Sigmoid colon (tissue), 7 donors: ENCODE data around the gene MIOX. TPM values are rescaled to one million over a fixed set of nuclear protein-coding genes. Genes with fewer than 3 reads are reported as not detected.

Experiments used
- DNase-seq: peaks from one replicate; pipeline ENCODE4 v3.0.0-alpha.2; 2019
- H3K27ac ChIP-seq, 4 donors: fragments of 200-600 bp; sonication (generic); one replicate each; pipeline ENCODE4 v1.5.1; 2016 to 2019; ENCODE audit warnings: mild to moderate bottlenecking in 1 of 4
- H3K27me3 ChIP-seq, 3 donors: fragments of 200-600 bp; sonication (generic); one replicate each; pipeline ENCODE4 v1.5.1; 2019; ENCODE audit warnings: mild to moderate bottlenecking in 1 of 3
- H3K36me3 ChIP-seq, 4 donors: fragments of 200-600 bp; sonication (generic); one replicate each; pipeline ENCODE4 v1.5.1; 2016 to 2019
- H3K4me1 ChIP-seq, 4 donors: fragments of 200-600 bp; sonication (generic); one replicate each; pipeline ENCODE4 v1.5.1; 2017 to 2019
- H3K4me3 ChIP-seq, 4 donors: fragments of 200-600 bp; sonication (generic); one replicate each; pipeline ENCODE4 v1.5.1; 2017 to 2019; ENCODE audit warnings: mild to moderate bottlenecking in 2 of 4, moderate library complexity in 1 of 4
- H3K9me3 ChIP-seq, 4 donors: fragments of 200-600 bp in 3 of 4; sonication (generic) in 3 of 4; one replicate each; pipeline versions ENCODE4 v1.5.1 to v1.6.1; 2013 to 2019
- CTCF ChIP-seq, 4 experiments: fragments of 450-650 bp in 3 of 4; fragments of 200-600 bp in 1 of 4; IDR thresholded peaks; one replicate each; pipeline ENCODE4 v1.5.1; 2016 to 2019; ENCODE audit warnings: antibody characterized with exemption in 4 of 4, mild to moderate bottlenecking in 3 of 4, moderate library complexity in 2 of 4
- EP300 ChIP-seq, 4 donors: sonication (generic); formaldehyde crosslinking; IDR thresholded peaks; one replicate each; pipeline ENCODE4 v1.6.1; 2017; ENCODE audit warnings: antibody characterized with exemption in 4 of 4
- POLR2A ChIP-seq, 2 donors: fragments of 450-650 bp; IDR thresholded peaks; one replicate each; pipeline ENCODE4 v1.6.1; 2016; ENCODE audit warnings: antibody characterized with exemption in 2 of 2, mild to moderate bottlenecking in 2 of 2, moderate library complexity in 2 of 2
- POLR2AphosphoS5 ChIP-seq, 4 donors: sonication (generic); formaldehyde crosslinking; IDR thresholded peaks; one replicate each; pipeline ENCODE4 v1.6.1; 2017; ENCODE audit warnings: antibody characterized with exemption in 4 of 4
- WGBS, 2 donors: extraction: QIAGEN DNeasy Blood & Tissue Kit; methylation state at CpG; one replicate each; pipeline ENCODE4 v1.1.7; 2013; 5-methylcytosine and 5-hydroxymethylcytosine counted together
- intact Hi-C: fragments of 100-400 bp; cut with DNase I; formaldehyde crosslinking; loops from one replicate; pipeline ENCODE4 v1.15.1; 2023
- polyA plus RNA-seq, 3 donors: library from polyadenylated mRNA; stranded (reverse); fragments of 200-250 nt; gene quantifications; one replicate each; pipeline ENCODE4 v1.2.3, GENCODE V29; 2013
- total RNA-seq, 4 donors: library from RNA; depleted of rRNA; stranded (reverse); fragments of >200 nt; gene quantifications; one replicate each; pipeline ENCODE4 v1.1.0, GENCODE V29; 2016
- donor health status: healthy with polysubstance abuse.
- donor health status: Bipolar disorder and iron deficiency.
- donor health status: healthy.

MIOX gene
- total and polyA plus RNA-seq, 7 donors, result 0.20 TPM; not detected in 6

- Histone ChIP-seq H3K9me3 (no peaks in the 10 kb centered on the region), H3K4me1 (peaks cover 0 to 15% (median 6%) of the 10 kb centered on the region in 4 donors), H3K27ac (no peak overlapping the region), H3K36me3 (peaks cover 19 to 66% (median 24%) of the 10 kb centered on the region in 4 donors), H3K4me3 (no peak overlapping the region), H3K27me3 (no peaks in the 10 kb centered on the region)
- intact Hi-C loops, result no loop called here
- WGBS, 2 donors, result 87 to 90% methylated on average over 27 of the region's 27 CpGs
- TF ChIP-seq POLR2A (IDR thresholded peaks at IDR 0.05), result no peak
- no peak for TF ChIP-seq POLR2AphosphoS5 (IDR thresholded peaks at IDR 0.05)
- no peak for TF ChIP-seq EP300 (IDR thresholded peaks at IDR 0.05)
- no peak for TF ChIP-seq CTCF (IDR thresholded peaks at IDR 0.05)
- DNase-seq, result no peak
Observed at GRCh38 chr22:50447576-50448551, 38.8 kb upstream of the MIOX start.

GRCh38 chr22:50452649-50453048, 34.0 kb upstream of the MIOX start:
- DNase-seq, result no peak
- no peaks in the 10 kb centered on the region for H3K9me3 ChIP-seq
- no peak overlapping the region for H3K4me3 ChIP-seq
- intact Hi-C loops, result no loop called here
- H3K36me3 ChIP-seq, result peaks cover 34 to 86% (median 48%) of the 10 kb centered on the region in 4 donors
- WGBS, 2 donors, result 91 to 93% methylated on average over 5 of the region's 5 CpGs
- TF ChIP-seq EP300 (IDR thresholded peaks at IDR 0.05), result no peak
- TF ChIP-seq CTCF (IDR thresholded peaks at IDR 0.05), result no peak
- TF ChIP-seq POLR2A (IDR thresholded peaks at IDR 0.05), result no peak
- TF ChIP-seq POLR2AphosphoS5 (IDR thresholded peaks at IDR 0.05), result no peak
- H3K27ac ChIP-seq, result no peak overlapping the region
- no peaks in the 10 kb centered on the region for H3K4me1 ChIP-seq
- no peaks in the 10 kb centered on the region for H3K27me3 ChIP-seq

GRCh38 chr22:50454556-50455075, 32.0 kb upstream of the MIOX start:
- H3K36me3 ChIP-seq, result peaks cover 27 to 88% (median 54%) of the 10 kb centered on the region in 4 donors
- intact Hi-C loops, result no loop called here
- no peaks in the 10 kb centered on the region for H3K9me3 ChIP-seq
- no peaks in the 10 kb centered on the region for H3K27me3 ChIP-seq
- WGBS, 2 donors, result 95 to 96% methylated on average over 27 of the region's 27 CpGs
- no peak for DNase-seq
- TF ChIP-seq POLR2AphosphoS5 (IDR thresholded peaks at IDR 0.05) (no peak), EP300 (IDR thresholded peaks at IDR 0.05) (no peak), POLR2A (IDR thresholded peaks at IDR 0.05) (no peak), CTCF (IDR thresholded peaks at IDR 0.05) (no peak)
- no peak overlapping the region for H3K27ac ChIP-seq
- H3K4me1 ChIP-seq, result no peaks in the 10 kb centered on the region
- no peak overlapping the region for H3K4me3 ChIP-seq

GRCh38 chr22:50455201-50455600, 31.5 kb upstream of the MIOX start:
- Histone ChIP-seq H3K9me3 (no peaks in the 10 kb centered on the region), H3K27ac (no peak overlapping the region), H3K36me3 (peaks cover 33 to 88% (median 60%) of the 10 kb centered on the region in 4 donors), H3K4me3 (no peak overlapping the region), H3K27me3 (no peaks in the 10 kb centered on the region), H3K4me1 (no peaks in the 10 kb centered on the region)
- TF ChIP-seq CTCF (IDR thresholded peaks at IDR 0.05) (no peak), EP300 (IDR thresholded peaks at IDR 0.05) (no peak), POLR2A (IDR thresholded peaks at IDR 0.05) (no peak), POLR2AphosphoS5 (IDR thresholded peaks at IDR 0.05) (no peak)
- no peak for DNase-seq
- intact Hi-C loops, result no loop called here
- 95 to 96% methylated on average over 18 of the region's 18 CpGs for WGBS, 2 donors
